GM23248 (cell line): ENCODE measurements around the gene ODC1.

Experiments
- EZH2 ChIP-seq: fragments of 200-600 bp; sonication (generic); IDR thresholded peaks from 2 replicates; pipeline ENCODE4 v1.6.1; 2018; ENCODE audit warnings: antibody characterized with exemption, mild to moderate bottlenecking; ENCODE audit not compliant: insufficient read depth, poor library complexity, severe bottlenecking
- EZH2phosphoT487 ChIP-seq: fragments of 200-600 bp; sonication (generic); IDR thresholded peaks from 2 replicates; pipeline ENCODE4 v1.6.1; 2018; ENCODE audit warnings: antibody characterized with exemption, moderate library complexity, mild to moderate bottlenecking, low read depth; ENCODE audit not compliant: insufficient read depth

GRCh38 chr2:10392548-10392947 lies 55.6 kb downstream of the ODC1 start:
- TF ChIP-seq EZH2 (no peak), EZH2phosphoT487 (no peak)
